ENCODE data around the gene ZNF831. TPM values are rescaled to one million over a fixed set of nuclear protein-coding genes. Genes with fewer than 3 reads are reported as not detected.

The ZNF831 gene
- total RNA-seq, 1 donor from 2014 or later, result 0.17 TPM

GRCh38 chr20:59268870-59269269 is 105.2 kb downstream of the ZNF831 start:
- DNase-seq, result no peak
- intact Hi-C loops (cut with micrococcal nuclease), result no loop called here
- ATAC-seq, result no peak

- DNase-seq (no peak), ATAC-seq (no peak)
- intact Hi-C loops (cut with micrococcal nuclease), result no loop called here
Measured at GRCh38 chr20:59269411-59270025, 105.9 kb downstream of the ZNF831 start.

GRCh38 chr20:59270380-59270779 is 106.8 kb downstream of the ZNF831 start:
- DNase-seq (no peak), ATAC-seq (no peak)
- intact Hi-C loops (cut with micrococcal nuclease), result no loop called here

- intact Hi-C loops (cut with micrococcal nuclease), result no loop called here
- DNase-seq (no peak), ATAC-seq (no peak)
Measured at GRCh38 chr20:59273739-59274357, 110.2 kb downstream of the ZNF831 start.

GRCh38 chr20:59276938-59277337 is 113.3 kb downstream of the ZNF831 start:
- intact Hi-C loops (cut with micrococcal nuclease), result no loop called here
- no peak for DNase-seq
- ATAC-seq, result no peak

- intact Hi-C loops (cut with micrococcal nuclease), result no loop called here
- DNase-seq (no peak), ATAC-seq (no peak)
Measured at GRCh38 chr20:59284470-59284869, 120.8 kb downstream of the ZNF831 start.

GRCh38 chr20:59289994-59290393 is 126.4 kb downstream of the ZNF831 start:
- DNase-seq (no peak), ATAC-seq (no peak)
- intact Hi-C loops (cut with micrococcal nuclease), result no loop called here

- no peak for DNase-seq
- no peak for ATAC-seq
- intact Hi-C loops (cut with micrococcal nuclease), result no loop called here
Measured at GRCh38 chr20:59291740-59292383, 128.2 kb downstream of the ZNF831 start.

GRCh38 chr20:59295531-59295930 is 131.9 kb downstream of the ZNF831 start:
- intact Hi-C loops (cut with micrococcal nuclease), result no loop called here
- DNase-seq (no peak), ATAC-seq (no peak)

GRCh38 chr20:59297686-59298085 is 134.1 kb downstream of the ZNF831 start:
- intact Hi-C loops (cut with micrococcal nuclease), result no loop called here
- DNase-seq (no peak), ATAC-seq (no peak)

- intact Hi-C loops (cut with micrococcal nuclease), result no loop called here
- ATAC-seq, result no peak
- no peak for DNase-seq
Measured at GRCh38 chr20:59299945-59300332, 136.3 kb downstream of the ZNF831 start.

GRCh38 chr20:59300333-59301081 is 136.9 kb downstream of the ZNF831 start, which contains the start of gene EDN3:
EDN3 (plus strand) TSS chr20:59300611; CDS start chr20:59300813, 202 bp downstream.
- no peak for DNase-seq
- intact Hi-C loops (cut with micrococcal nuclease), result no loop called here
- ATAC-seq, result no peak

- intact Hi-C loops (cut with micrococcal nuclease), result no loop called here
- no peak for DNase-seq
- no peak for ATAC-seq
Measured at GRCh38 chr20:59301343-59302007, 137.9 kb downstream of the ZNF831 start.

GRCh38 chr20:59305908-59306655 is 142.5 kb downstream of the ZNF831 start:
- intact Hi-C loops (cut with micrococcal nuclease), result no loop called here
- no peak for ATAC-seq
- no peak for DNase-seq

- no peak for ATAC-seq
- intact Hi-C loops (cut with micrococcal nuclease), result no loop called here
- DNase-seq, result no peak
Measured at GRCh38 chr20:59307270-59307669, 143.6 kb downstream of the ZNF831 start.

All from left ventricle myocardium superior (tissue), 1 donor.